AG04450 (cell line): Measurements from ENCODE around the gene KRTAP22-1. TPM values are rescaled to one million over a fixed set of nuclear protein-coding genes. Genes with fewer than 3 reads are reported as not detected.

ENCODE experiments used
- CTCF ChIA-PET: fragments of 300-600, 350-600 bp; formaldehyde crosslinking; extraction: SDS; loops from one replicate; lab custom pipeline; 2022; ENCODE audit warnings: antibody characterized with exemption, inconsistent platforms; lab: Charles Lee
- POLR2A ChIA-PET: fragments of 350-600 bp; formaldehyde crosslinking; extraction: SDS; loops from one replicate; lab custom pipeline; 2021; ENCODE audit warnings: antibody characterized with exemption, inconsistent platforms; lab: Yijun Ruan, JAX
- DNase-seq: peaks from one replicate; pipeline ENCODE4 v3.0.0-alpha.2; 2011; ENCODE audit warnings: low read depth, low spot score
- H3K27ac ChIP-seq: one replicate; pipeline ENCODE4 v1.5.1; 2012; ENCODE audit warnings: low read depth, low read length, control low read depth
- H3K27me3 ChIP-seq: one replicate; pipeline ENCODE4 v1.6.0; 2012; ENCODE audit warnings: low read length; ENCODE audit not compliant: control insufficient read depth, insufficient read depth
- H3K4me3 ChIP-seq: 2 replicates; pipeline ENCODE4 v1.5.1; 2011; ENCODE audit warnings: mild to moderate bottlenecking, low read depth, low read length, control low read depth
- H3K9me3 ChIP-seq: 2 replicates; pipeline ENCODE4 v1.5.1; 2012; ENCODE audit warnings: low read length; ENCODE audit not compliant: control insufficient read depth, insufficient read depth
- polyA plus RNA-seq: library from polyadenylated mRNA; depleted of rRNA; stranded (reverse); fragments of >200 nt; gene quantifications from 2 replicates; pipeline ENCODE4 v1.2.3, GENCODE V29; 2011; rRNA removed
- small RNA-seq: library from RNA; depleted of rRNA; stranded (forward); fragments of <200 nt; gene quantifications from one replicate; pipeline ENCODE3, GENCODE V24; 2012; ENCODE audit warnings: low read depth; ENCODE audit not compliant: insufficient read length
- TF ChIP-seq, protein P1 (sequence below): IDR thresholded peaks from 2 replicates; pipeline ENCODE4 v1.5.1; 2011; ENCODE audit warnings: low read depth, low read length, control low read depth, inconsistent platforms

Gene KRTAP22-1
- polyA plus RNA-seq, 1 experiment = not detected

DNA sequence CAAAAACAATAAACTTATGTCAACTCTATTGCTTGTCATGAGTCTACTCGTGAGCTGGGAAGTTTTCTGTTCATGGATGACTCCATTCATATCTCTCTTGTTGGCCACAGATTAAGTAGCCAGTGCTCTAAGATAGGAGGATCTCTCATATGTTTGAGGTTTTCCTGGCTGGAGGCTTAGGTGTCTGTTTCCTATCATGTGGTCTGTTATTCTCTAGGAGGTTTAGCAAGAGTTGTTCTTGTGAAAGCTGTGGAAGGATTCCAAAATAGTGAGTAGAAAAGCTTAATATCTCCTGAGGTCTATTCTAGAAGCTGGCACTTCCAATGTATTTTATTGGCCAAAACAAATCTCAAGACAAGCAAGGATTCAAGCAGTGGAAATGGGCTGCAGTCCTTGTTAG is 28.3 kb downstream of the KRTAP22-1 start:
- H3K4me3 ChIP-seq = no peak overlapping the region
- no peak for DNase-seq
- POLR2A ChIA-PET = no interaction called here
- CTCF ChIA-PET = no interaction called here
- TF ChIP-seq, protein P1, sequence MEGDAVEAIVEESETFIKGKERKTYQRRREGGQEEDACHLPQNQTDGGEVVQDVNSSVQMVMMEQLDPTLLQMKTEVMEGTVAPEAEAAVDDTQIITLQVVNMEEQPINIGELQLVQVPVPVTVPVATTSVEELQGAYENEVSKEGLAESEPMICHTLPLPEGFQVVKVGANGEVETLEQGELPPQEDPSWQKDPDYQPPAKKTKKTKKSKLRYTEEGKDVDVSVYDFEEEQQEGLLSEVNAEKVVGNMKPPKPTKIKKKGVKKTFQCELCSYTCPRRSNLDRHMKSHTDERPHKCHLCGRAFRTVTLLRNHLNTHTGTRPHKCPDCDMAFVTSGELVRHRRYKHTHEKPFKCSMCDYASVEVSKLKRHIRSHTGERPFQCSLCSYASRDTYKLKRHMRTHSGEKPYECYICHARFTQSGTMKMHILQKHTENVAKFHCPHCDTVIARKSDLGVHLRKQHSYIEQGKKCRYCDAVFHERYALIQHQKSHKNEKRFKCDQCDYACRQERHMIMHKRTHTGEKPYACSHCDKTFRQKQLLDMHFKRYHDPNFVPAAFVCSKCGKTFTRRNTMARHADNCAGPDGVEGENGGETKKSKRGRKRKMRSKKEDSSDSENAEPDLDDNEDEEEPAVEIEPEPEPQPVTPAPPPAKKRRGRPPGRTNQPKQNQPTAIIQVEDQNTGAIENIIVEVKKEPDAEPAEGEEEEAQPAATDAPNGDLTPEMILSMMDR = no peak
- H3K9me3 ChIP-seq = peaks cover 28% of the 10 kb centered on the region
- no peaks in the 10 kb centered on the region for H3K27me3 ChIP-seq
- H3K27ac ChIP-seq = no peak overlapping the region

DNA sequence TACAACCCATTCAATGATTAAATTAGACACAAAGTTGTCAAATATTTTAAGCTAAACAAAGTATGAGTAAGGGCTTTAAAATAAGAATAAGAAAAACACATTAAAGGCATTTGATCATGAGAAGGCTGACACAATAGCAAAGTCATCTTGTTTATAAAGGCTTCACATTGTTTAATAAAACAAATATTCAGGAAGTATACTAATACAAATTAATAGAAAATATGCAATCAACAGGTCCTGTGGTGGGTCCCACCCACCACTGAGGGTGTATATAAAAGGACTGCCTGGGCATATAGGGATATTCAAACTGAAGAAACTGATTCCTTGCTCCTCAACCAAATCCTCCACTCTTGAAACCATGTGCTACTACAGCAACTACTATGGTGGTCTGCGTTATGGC is 34.0 kb downstream of the KRTAP22-1 start, which contains the start of gene KRTAP20-2:
Gene KRTAP20-2 (plus strand): TSS at position 301 of the 400 bp plus-strand sequence. CDS start 58 bp downstream, at position 359.
- H3K27ac ChIP-seq = no peak within 1 kb of the TSS
- TF ChIP-seq, protein P1 = no peak
- no peak for DNase-seq
- no peaks in the 10 kb centered on the region for H3K27me3 ChIP-seq
- H3K9me3 ChIP-seq = peaks cover 24% of the 10 kb centered on the region
- no peak within 1 kb of the TSS for H3K4me3 ChIP-seq
- ChIA-PET CTCF (no interaction called here), POLR2A (no interaction called here)

DNA sequence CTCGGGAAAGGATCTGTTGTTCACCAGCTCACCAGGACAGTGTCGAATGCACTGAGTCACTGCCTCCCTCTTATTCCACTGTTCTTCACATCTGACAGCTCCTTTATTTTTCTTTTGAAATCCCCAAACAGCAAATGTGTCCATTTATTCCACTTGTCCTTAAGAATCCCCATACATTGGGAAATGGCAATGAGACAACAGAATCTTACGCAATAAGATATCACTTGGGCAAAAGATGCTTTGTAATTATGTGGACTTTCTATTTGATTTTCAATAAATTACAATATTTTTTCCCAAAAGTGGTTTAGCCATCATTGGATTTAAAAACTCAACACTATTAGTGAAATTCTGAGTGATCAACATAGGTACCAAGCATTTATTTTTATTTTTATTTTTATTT is 37.8 kb downstream of the KRTAP22-1 start:
- Histone ChIP-seq H3K4me3 (no peak overlapping the region), H3K9me3 (peaks cover 19% of the 10 kb centered on the region), H3K27ac (no peak overlapping the region), H3K27me3 (no peaks in the 10 kb centered on the region)
- TF ChIP-seq, protein P1 = no peak
- ChIA-PET POLR2A (no interaction called here), CTCF (no interaction called here)
- DNase-seq = no peak

DNA sequence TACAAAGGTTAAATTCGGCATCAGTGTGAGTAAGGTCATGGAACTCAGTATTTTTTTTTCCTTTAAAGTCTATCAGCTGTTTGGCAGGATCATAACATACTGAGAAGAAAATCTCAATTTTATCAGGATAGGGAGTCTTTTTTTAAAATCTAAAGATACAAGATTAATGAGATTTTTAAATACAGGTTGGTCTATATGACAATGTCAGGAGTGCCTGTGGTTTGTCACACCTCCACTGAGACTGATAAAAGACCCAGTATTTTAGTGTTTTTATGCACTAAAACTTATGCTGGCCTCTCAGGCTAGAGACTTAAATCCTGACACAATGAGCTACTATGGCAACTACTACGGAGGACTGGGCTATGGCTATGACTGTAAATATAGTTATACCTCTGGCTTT is 41.7 kb downstream of the KRTAP22-1 start, which contains the start of gene KRTAP20-3:
Gene KRTAP20-3 (plus strand): TSS at position 301 of the 400 bp plus-strand sequence.
- ChIA-PET POLR2A (no interaction called here), CTCF (no interaction called here)
- TF ChIP-seq, protein P1 = no peak
- Histone ChIP-seq H3K4me3 (no peak within 1 kb of the TSS), H3K27me3 (no peaks in the 10 kb centered on the region), H3K9me3 (peaks cover 8% of the 10 kb centered on the region), H3K27ac (no peak within 1 kb of the TSS)
- no peak for DNase-seq

DNA sequence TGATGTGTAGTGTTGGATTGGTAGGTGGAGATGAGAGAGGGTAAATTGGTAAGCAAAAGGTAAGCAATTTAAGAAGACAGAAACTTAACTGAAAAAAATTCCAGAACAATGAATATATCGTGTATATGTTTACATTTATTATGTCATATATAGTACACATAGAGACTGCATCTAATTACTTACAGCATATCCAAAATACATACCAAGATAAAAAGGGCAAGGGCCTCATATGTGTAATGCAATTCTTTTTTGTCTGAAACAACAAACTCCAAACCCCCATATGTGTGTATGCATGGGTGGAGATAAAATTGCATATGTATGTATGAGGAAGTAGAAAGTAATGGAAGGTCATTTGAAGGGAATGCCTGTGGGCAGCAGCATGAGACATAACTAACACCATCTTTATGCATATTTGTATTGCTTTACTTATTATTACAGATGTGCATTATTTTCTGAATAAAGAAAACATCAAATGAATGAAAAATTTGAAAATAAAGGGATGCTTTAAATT is 46.1 kb downstream of the KRTAP22-1 start:
- TF ChIP-seq, protein P1 = no peak
- no peaks in the 10 kb centered on the region for H3K27me3 ChIP-seq
- CTCF ChIA-PET = no interaction called here
- no peak for DNase-seq
- POLR2A ChIA-PET = no interaction called here
- no peak overlapping the region for H3K27ac ChIP-seq
- H3K4me3 ChIP-seq = no peak overlapping the region
- peaks cover 6% of the 10 kb centered on the region for H3K9me3 ChIP-seq

Small RNAs within 50 kb of the gene (small RNA-seq; reads per million reads assigned to genes)
- not detected for gene KRTAP20-1
- gene KRTAP20-3 = not detected
- gene KRTAP20-4 = not detected
- not detected for gene KRTAP22-1
- gene KRTAP22-2 = not detected

Other genes with a start within 250 kb of the KRTAP22-1 start
- not detected in 2 replicates for gene KRTAP13-2, start 228.8 kb upstream of the KRTAP22-1 start, polyA plus RNA-seq
- gene KRTAP13-1, start 205.1 kb upstream of the KRTAP22-1 start, polyA plus RNA-seq = not detected in 2 replicates
- not detected in 2 replicates for gene KRTAP13-3, start 175.2 kb upstream of the KRTAP22-1 start, polyA plus RNA-seq
- not detected in 2 replicates for gene KRTAP13-4, start 170.9 kb upstream of the KRTAP22-1 start, polyA plus RNA-seq
- gene KRTAP15-1, start 160.8 kb upstream of the KRTAP22-1 start, polyA plus RNA-seq = not detected in 2 replicates
- gene KRTAP19-1, start 120.7 kb upstream of the KRTAP22-1 start, polyA plus RNA-seq = not detected in 2 replicates
- gene KRTAP19-2, start 113.7 kb upstream of the KRTAP22-1 start, polyA plus RNA-seq = not detected in 2 replicates
- gene KRTAP19-3, start 109.1 kb upstream of the KRTAP22-1 start, polyA plus RNA-seq = not detected in 2 replicates
- not detected in 2 replicates for gene KRTAP19-4, start 103.9 kb upstream of the KRTAP22-1 start, polyA plus RNA-seq
- gene KRTAP19-5, start 98.9 kb upstream of the KRTAP22-1 start, polyA plus RNA-seq = not detected in 2 replicates
- not detected in 2 replicates for gene KRTAP19-6, start 59.2 kb upstream of the KRTAP22-1 start, polyA plus RNA-seq
- gene KRTAP19-7, start 39.8 kb upstream of the KRTAP22-1 start, polyA plus RNA-seq = not detected in 2 replicates
- gene KRTAP22-2, start 10.7 kb upstream of the KRTAP22-1 start, polyA plus RNA-seq = not detected in 2 replicates
- gene KRTAP6-3, start 8.6 kb upstream of the KRTAP22-1 start, polyA plus RNA-seq = not detected in 2 replicates
- gene KRTAP6-2, start 2.2 kb upstream of the KRTAP22-1 start, polyA plus RNA-seq = not detected in 2 replicates
- gene KRTAP6-1, start 12.8 kb downstream of the KRTAP22-1 start, polyA plus RNA-seq = not detected in 2 replicates
- gene KRTAP20-1, start 15.3 kb downstream of the KRTAP22-1 start, polyA plus RNA-seq = not detected in 2 replicates
- gene KRTAP20-4, start 19.5 kb downstream of the KRTAP22-1 start, polyA plus RNA-seq = not detected in 2 replicates
- gene KRTAP20-2, start 34.1 kb downstream of the KRTAP22-1 start, polyA plus RNA-seq = not detected in 2 replicates
- not detected in 2 replicates for gene KRTAP20-3, start 41.8 kb downstream of the KRTAP22-1 start, polyA plus RNA-seq
- not detected in 2 replicates for gene KRTAP21-3, start 117.7 kb downstream of the KRTAP22-1 start, polyA plus RNA-seq
- gene KRTAP21-2, start 146.2 kb downstream of the KRTAP22-1 start, polyA plus RNA-seq = not detected in 2 replicates
- not detected in 2 replicates for gene KRTAP21-1, start 154.3 kb downstream of the KRTAP22-1 start, polyA plus RNA-seq
- not detected in 2 replicates for gene KRTAP8-1, start 212.2 kb downstream of the KRTAP22-1 start, polyA plus RNA-seq
- not detected in 2 replicates for gene KRTAP7-1, start 228.7 kb downstream of the KRTAP22-1 start, polyA plus RNA-seq